Measurements from ENCODE around the gene CSMD2. TPM values are rescaled to one million over a fixed set of nuclear protein-coding genes. Genes with fewer than 3 reads are reported as not detected.
A peak's percentile ranks its signal among the peaks of the same experiment; 100 is the strongest.

CSMD2 gene
- polyA plus RNA-seq, 2 donors = 0.02 to 0.08 TPM

GRCh38 chr1:33874636-33875035 lies 290.4 kb downstream of the CSMD2 start:
- no peaks in the 10 kb centered on the region for H3K27me3 ChIP-seq (ENCODE audit: control insufficient read depth in 1 of 2, insufficient read depth in 2 of 2, low read length in 2 of 2)
- WGBS, 2 donors = 77 to 80% methylated on average over 7 of the region's 7 CpGs
- H3K9me3 ChIP-seq (ENCODE audit: control insufficient read depth in 2 of 2, insufficient read depth in 1 of 2, low read depth in 1 of 2, low read length in 1 of 2) = no peaks in the 10 kb centered on the region
- H3K4me1 ChIP-seq (ENCODE audit: control insufficient read depth in 2 of 2, insufficient read depth in 2 of 2, low read length in 1 of 2) = peaks cover 0 to 2% of the 10 kb centered on the region in 2 donors
- H3K36me3 ChIP-seq (ENCODE audit: control insufficient read depth in 2 of 2, insufficient read depth in 2 of 2, low read length in 1 of 2) = no peaks in the 10 kb centered on the region
- no peak overlapping the region for H3K4me3 ChIP-seq (ENCODE audit: low read depth in 1 of 2, low read length in 2 of 2)
- H3K27ac ChIP-seq (ENCODE audit: low read depth in 2 of 2, low read length in 1 of 2) = no peak overlapping the region

GRCh38 chr1:33872683-33873082 lies 292.3 kb downstream of the CSMD2 start:
- Histone ChIP-seq H3K4me1 (ENCODE audit: control insufficient read depth in 2 of 2, insufficient read depth in 2 of 2, low read length in 1 of 2) (peaks cover 0 to 2% of the 10 kb centered on the region in 2 donors), H3K9me3 (ENCODE audit: control insufficient read depth in 2 of 2, insufficient read depth in 1 of 2, low read depth in 1 of 2, low read length in 1 of 2) (no peaks in the 10 kb centered on the region), H3K27me3 (ENCODE audit: control insufficient read depth in 1 of 2, insufficient read depth in 2 of 2, low read length in 2 of 2) (no peaks in the 10 kb centered on the region), H3K27ac (ENCODE audit: low read depth in 2 of 2, low read length in 1 of 2) (peak overlapping the region in 1 of 2 donors; percentile 20), H3K36me3 (ENCODE audit: control insufficient read depth in 2 of 2, insufficient read depth in 2 of 2, low read length in 1 of 2) (no peaks in the 10 kb centered on the region), H3K4me3 (ENCODE audit: low read depth in 1 of 2, low read length in 2 of 2) (no peak overlapping the region)
- WGBS, 2 donors = 34 to 38% methylated on average over 2 of the region's 2 CpGs

- no peak overlapping the region for H3K4me3 ChIP-seq (ENCODE audit: low read depth in 1 of 2, low read length in 2 of 2)
- H3K9me3 ChIP-seq (ENCODE audit: control insufficient read depth in 2 of 2, insufficient read depth in 1 of 2, low read depth in 1 of 2, low read length in 1 of 2) = no peaks in the 10 kb centered on the region
- H3K27ac ChIP-seq (ENCODE audit: low read depth in 2 of 2, low read length in 1 of 2) = peak overlapping the region in 1 of 2 donors; percentile 20
- H3K36me3 ChIP-seq (ENCODE audit: control insufficient read depth in 2 of 2, insufficient read depth in 2 of 2, low read length in 1 of 2) = no peaks in the 10 kb centered on the region
- H3K4me1 ChIP-seq (ENCODE audit: control insufficient read depth in 2 of 2, insufficient read depth in 2 of 2, low read length in 1 of 2) = peaks cover 0 to 2% of the 10 kb centered on the region in 2 donors
- H3K27me3 ChIP-seq (ENCODE audit: control insufficient read depth in 1 of 2, insufficient read depth in 2 of 2, low read length in 2 of 2) = no peaks in the 10 kb centered on the region
These were observed 292.8 kb downstream of the CSMD2 start for GRCh38 chr1:33872275-33872674.

- no peaks in the 10 kb centered on the region for H3K27me3 ChIP-seq (ENCODE audit: control insufficient read depth in 1 of 2, insufficient read depth in 2 of 2, low read length in 2 of 2)
- peaks cover 0 to 2% of the 10 kb centered on the region in 2 donors for H3K4me1 ChIP-seq (ENCODE audit: control insufficient read depth in 2 of 2, insufficient read depth in 2 of 2, low read length in 1 of 2)
- no peak overlapping the region for H3K4me3 ChIP-seq (ENCODE audit: low read depth in 1 of 2, low read length in 2 of 2)
- H3K36me3 ChIP-seq (ENCODE audit: control insufficient read depth in 2 of 2, insufficient read depth in 2 of 2, low read length in 1 of 2) = no peaks in the 10 kb centered on the region
- no peaks in the 10 kb centered on the region for H3K9me3 ChIP-seq (ENCODE audit: control insufficient read depth in 2 of 2, insufficient read depth in 1 of 2, low read depth in 1 of 2, low read length in 1 of 2)
- no peak overlapping the region for H3K27ac ChIP-seq (ENCODE audit: low read depth in 2 of 2, low read length in 1 of 2)
- 77 to 89% methylated on average over 1 of the region's 1 CpG for WGBS, 2 donors
These were observed 297.3 kb downstream of the CSMD2 start for GRCh38 chr1:33867684-33868083.

- Histone ChIP-seq H3K36me3 (ENCODE audit: control insufficient read depth in 2 of 2, insufficient read depth in 2 of 2, low read length in 1 of 2) (no peaks in the 10 kb centered on the region), H3K27ac (ENCODE audit: low read depth in 2 of 2, low read length in 1 of 2) (no peak overlapping the region), H3K9me3 (ENCODE audit: control insufficient read depth in 2 of 2, insufficient read depth in 1 of 2, low read depth in 1 of 2, low read length in 1 of 2) (no peaks in the 10 kb centered on the region), H3K27me3 (ENCODE audit: control insufficient read depth in 1 of 2, insufficient read depth in 2 of 2, low read length in 2 of 2) (no peaks in the 10 kb centered on the region), H3K4me1 (ENCODE audit: control insufficient read depth in 2 of 2, insufficient read depth in 2 of 2, low read length in 1 of 2) (peaks cover 0 to 2% of the 10 kb centered on the region in 2 donors), H3K4me3 (ENCODE audit: low read depth in 1 of 2, low read length in 2 of 2) (no peak overlapping the region)
- WGBS, 2 donors = 36 to 54% methylated on average over 6 of the region's 6 CpGs
These were observed 298.7 kb downstream of the CSMD2 start for GRCh38 chr1:33866281-33866680.

- WGBS, 2 donors = 71 to 76% methylated on average over 14 of the region's 14 CpGs
- H3K9me3 ChIP-seq (ENCODE audit: control insufficient read depth in 2 of 2, insufficient read depth in 1 of 2, low read depth in 1 of 2, low read length in 1 of 2) = no peaks in the 10 kb centered on the region
These were observed 300.3 kb downstream of the CSMD2 start for GRCh38 chr1:33864460-33865389.

GRCh38 chr1:33863779-33864178 lies 301.3 kb downstream of the CSMD2 start, which contains the start of gene HMGB4:
TSS of gene HMGB4 (plus strand) at chr1:33864079. CDS start at chr1:33864192, 113 bp downstream.
- Histone ChIP-seq H3K27me3 (ENCODE audit: control insufficient read depth in 1 of 2, insufficient read depth in 2 of 2, low read length in 2 of 2) (no peaks in the 10 kb centered on the region), H3K27ac (ENCODE audit: low read depth in 2 of 2, low read length in 1 of 2) (no peak within 1 kb of the TSS), H3K9me3 (ENCODE audit: control insufficient read depth in 2 of 2, insufficient read depth in 1 of 2, low read depth in 1 of 2, low read length in 1 of 2) (no peaks in the 10 kb centered on the region), H3K36me3 (ENCODE audit: control insufficient read depth in 2 of 2, insufficient read depth in 2 of 2, low read length in 1 of 2) (no peaks in the 10 kb centered on the region), H3K4me1 (ENCODE audit: control insufficient read depth in 2 of 2, insufficient read depth in 2 of 2, low read length in 1 of 2) (peaks cover 0 to 2% of the 10 kb centered on the region in 2 donors), H3K4me3 (ENCODE audit: low read depth in 1 of 2, low read length in 2 of 2) (no peak within 1 kb of the TSS)
- WGBS, 2 donors = 83 to 84% methylated on average over 3 of the region's 3 CpGs

More at GRCh38 chr1:33864460-33865389, 300.3 kb downstream of the CSMD2 start:
- H3K36me3 ChIP-seq (ENCODE audit: control insufficient read depth in 2 of 2, insufficient read depth in 2 of 2, low read length in 1 of 2) = no peaks in the 10 kb centered on the region
- H3K4me3 ChIP-seq (ENCODE audit: low read depth in 1 of 2, low read length in 2 of 2) = no peak overlapping the region
- no peaks in the 10 kb centered on the region for H3K27me3 ChIP-seq (ENCODE audit: control insufficient read depth in 1 of 2, insufficient read depth in 2 of 2, low read length in 2 of 2)
- H3K4me1 ChIP-seq (ENCODE audit: control insufficient read depth in 2 of 2, insufficient read depth in 2 of 2, low read length in 1 of 2) = peaks cover 0 to 2% of the 10 kb centered on the region in 2 donors
- no peak overlapping the region for H3K27ac ChIP-seq (ENCODE audit: low read depth in 2 of 2, low read length in 1 of 2)

- 69 to 75% methylated on average over 2 of the region's 2 CpGs for WGBS, 2 donors
- Histone ChIP-seq H3K27me3 (ENCODE audit: control insufficient read depth in 1 of 2, insufficient read depth in 2 of 2, low read length in 2 of 2) (peaks cover 0 to 3% of the 10 kb centered on the region in 2 donors), H3K4me1 (ENCODE audit: control insufficient read depth in 2 of 2, insufficient read depth in 2 of 2, low read length in 1 of 2) (no peaks in the 10 kb centered on the region), H3K9me3 (ENCODE audit: control insufficient read depth in 2 of 2, insufficient read depth in 1 of 2, low read depth in 1 of 2, low read length in 1 of 2) (no peaks in the 10 kb centered on the region), H3K27ac (ENCODE audit: low read depth in 2 of 2, low read length in 1 of 2) (no peak overlapping the region), H3K36me3 (ENCODE audit: control insufficient read depth in 2 of 2, insufficient read depth in 2 of 2, low read length in 1 of 2) (no peaks in the 10 kb centered on the region), H3K4me3 (ENCODE audit: low read depth in 1 of 2, low read length in 2 of 2) (no peak overlapping the region)
These were observed 304.4 kb downstream of the CSMD2 start for GRCh38 chr1:33860671-33861070.

- H3K4me1 ChIP-seq (ENCODE audit: control insufficient read depth in 2 of 2, insufficient read depth in 2 of 2, low read length in 1 of 2) = no peaks in the 10 kb centered on the region
- no peaks in the 10 kb centered on the region for H3K36me3 ChIP-seq (ENCODE audit: control insufficient read depth in 2 of 2, insufficient read depth in 2 of 2, low read length in 1 of 2)
- H3K27ac ChIP-seq (ENCODE audit: low read depth in 2 of 2, low read length in 1 of 2) = no peak overlapping the region
- peaks cover 0 to 3% of the 10 kb centered on the region in 2 donors for H3K27me3 ChIP-seq (ENCODE audit: control insufficient read depth in 1 of 2, insufficient read depth in 2 of 2, low read length in 2 of 2)
- H3K9me3 ChIP-seq (ENCODE audit: control insufficient read depth in 2 of 2, insufficient read depth in 1 of 2, low read depth in 1 of 2, low read length in 1 of 2) = no peaks in the 10 kb centered on the region
- WGBS, 2 donors = 63 to 73% methylated on average over 5 of the region's 5 CpGs
- no peak overlapping the region for H3K4me3 ChIP-seq (ENCODE audit: low read depth in 1 of 2, low read length in 2 of 2)
These were observed 310.9 kb downstream of the CSMD2 start for GRCh38 chr1:33854091-33854490.
